NK-92 (cell line): Measurements from ENCODE around the gene IPO11.
"Not testable (repeated sequence)": the region's sequence is repeated elsewhere in the genome, so short reads cannot be mapped to it uniquely, and the experiment has no call there.

Experiments used
- DNase-seq: peaks from one replicate; lab custom pipeline; 2025; ENCODE audit not compliant: unreplicated experiment; lab: John Stamatoyannopoulos, UW

IPO11 gene

DNA sequence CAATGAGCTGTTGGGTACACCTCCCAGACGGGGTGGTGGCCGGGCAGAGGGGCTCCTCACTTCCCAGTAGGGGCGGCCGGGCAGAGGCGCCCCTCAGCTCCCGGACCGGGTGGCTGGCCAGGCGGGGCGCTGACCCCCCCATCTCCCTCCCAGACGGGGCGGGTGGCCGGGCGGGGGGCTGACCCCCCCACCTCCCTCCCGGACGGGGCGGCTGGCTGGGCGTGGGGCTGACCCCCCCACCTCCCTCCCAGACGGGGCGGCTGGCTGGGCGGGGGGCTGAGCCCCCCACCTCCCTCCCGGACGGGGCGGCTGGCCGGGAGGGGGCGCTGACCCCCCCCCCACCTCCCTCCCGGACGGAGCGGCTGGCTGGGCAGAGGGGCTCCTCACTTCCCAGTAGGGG is 100.5 kb downstream of the IPO11 start:
- DNase-seq: not testable (repeated sequence)

DNA sequence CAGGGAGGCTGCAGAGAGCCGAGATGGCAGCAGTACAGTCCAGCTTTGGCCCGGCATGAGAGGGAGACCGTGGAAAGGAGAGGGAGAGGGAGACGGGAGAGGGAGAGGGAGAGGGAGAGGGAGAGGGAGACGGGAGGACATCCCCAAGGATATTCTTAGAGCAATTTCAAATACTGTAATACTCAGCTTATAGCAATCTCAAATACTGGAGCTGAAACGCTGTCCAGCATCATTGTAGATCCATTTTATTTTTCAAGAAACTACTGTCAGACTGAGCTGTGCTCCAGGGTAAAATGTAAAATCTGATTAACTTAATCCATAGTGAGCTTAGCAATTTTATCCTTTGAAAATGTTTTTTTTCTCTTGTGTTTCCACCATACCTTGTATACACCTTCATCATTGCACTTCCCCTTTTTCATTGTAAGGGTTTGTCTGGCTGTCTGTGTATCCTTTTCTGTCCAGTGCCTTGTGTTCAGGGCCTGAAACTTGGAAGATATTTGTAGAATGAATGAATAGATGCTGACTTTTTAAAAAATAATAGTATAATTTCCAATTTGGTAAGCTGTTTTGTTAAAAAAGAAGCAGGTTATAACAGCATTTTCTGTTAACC is 102.1 kb downstream of the IPO11 start:
- no peak for DNase-seq

DNA sequence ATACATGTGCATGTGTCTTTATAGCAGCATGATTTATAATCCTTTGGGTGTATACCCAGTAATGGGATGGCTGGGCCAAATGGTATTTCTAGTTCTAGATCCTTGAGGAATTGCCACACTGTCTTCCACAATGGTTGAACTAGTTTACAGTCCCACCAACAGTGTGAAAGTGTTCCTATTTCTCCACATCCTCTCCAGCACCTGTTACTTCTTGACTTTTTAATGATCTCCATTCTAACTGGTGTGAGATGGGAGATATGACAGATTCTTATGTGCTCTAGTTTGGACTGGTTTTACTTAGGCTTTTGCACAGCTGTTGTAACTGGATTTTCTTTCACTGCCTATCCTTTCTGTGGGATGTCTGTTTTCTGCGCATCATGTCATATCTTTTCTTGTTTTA is 108.2 kb downstream of the IPO11 start:
- not testable (repeated sequence) for DNase-seq

DNA sequence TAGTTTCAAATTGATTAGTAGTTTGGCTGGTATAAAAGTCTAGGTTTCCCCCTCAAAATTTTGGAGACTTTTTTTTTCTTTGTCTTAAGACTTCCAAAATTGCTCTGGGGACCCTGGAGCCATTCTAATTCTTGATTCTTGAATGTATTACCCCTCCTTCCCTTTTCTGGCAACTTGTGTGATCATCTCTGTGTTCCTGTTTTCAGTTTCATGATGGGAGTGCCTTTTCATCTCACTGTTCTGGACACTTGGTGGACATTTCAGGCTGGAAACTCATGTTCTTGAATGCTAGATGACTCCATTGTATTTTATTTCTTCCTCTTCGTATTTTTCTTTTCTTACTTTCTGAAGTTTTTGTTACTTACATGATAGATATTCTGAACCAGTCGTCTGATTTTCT is 108.8 kb downstream of the IPO11 start:
- DNase-seq: no peak

DNA sequence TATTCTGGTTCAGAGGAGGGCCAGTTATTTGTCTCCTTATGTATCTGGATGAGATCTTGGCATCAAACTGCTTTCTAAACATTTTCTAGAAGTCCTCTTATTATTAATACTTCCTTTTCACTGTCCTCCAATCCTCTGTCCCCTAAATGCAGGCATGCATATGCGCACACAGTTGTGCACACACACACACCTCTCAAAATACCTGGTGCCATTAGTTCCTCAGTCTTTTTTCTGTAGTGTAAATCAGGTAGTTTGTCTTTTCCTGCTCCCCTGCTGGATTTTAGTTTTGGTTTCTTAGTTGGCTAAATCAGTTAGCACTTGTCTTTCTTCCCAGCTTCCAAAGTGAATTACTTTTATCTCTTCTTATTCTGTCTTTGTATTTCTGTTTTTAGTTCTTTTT is 110.2 kb downstream of the IPO11 start:
- no peak for DNase-seq

DNA sequence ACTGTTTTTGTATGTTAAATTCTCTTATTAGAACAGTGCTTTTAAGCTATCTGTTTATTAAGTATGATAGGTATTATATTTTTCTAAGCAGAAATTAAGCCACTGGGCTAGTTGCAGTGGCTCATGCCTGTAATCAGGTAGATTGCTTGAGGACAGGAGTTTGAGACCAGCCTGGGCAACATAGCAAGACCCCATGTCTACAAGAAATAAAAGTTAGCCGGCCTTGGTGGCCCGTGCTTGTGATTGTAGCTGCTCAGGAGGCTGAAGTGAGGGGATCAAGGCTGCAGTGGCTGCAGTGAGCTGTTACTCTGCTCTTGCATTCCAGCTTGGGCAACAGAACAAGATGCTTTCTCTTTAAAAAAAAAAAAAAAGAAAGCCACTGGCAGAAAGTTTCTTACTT is 121.0 kb downstream of the IPO11 start:
- no peak for DNase-seq

DNA sequence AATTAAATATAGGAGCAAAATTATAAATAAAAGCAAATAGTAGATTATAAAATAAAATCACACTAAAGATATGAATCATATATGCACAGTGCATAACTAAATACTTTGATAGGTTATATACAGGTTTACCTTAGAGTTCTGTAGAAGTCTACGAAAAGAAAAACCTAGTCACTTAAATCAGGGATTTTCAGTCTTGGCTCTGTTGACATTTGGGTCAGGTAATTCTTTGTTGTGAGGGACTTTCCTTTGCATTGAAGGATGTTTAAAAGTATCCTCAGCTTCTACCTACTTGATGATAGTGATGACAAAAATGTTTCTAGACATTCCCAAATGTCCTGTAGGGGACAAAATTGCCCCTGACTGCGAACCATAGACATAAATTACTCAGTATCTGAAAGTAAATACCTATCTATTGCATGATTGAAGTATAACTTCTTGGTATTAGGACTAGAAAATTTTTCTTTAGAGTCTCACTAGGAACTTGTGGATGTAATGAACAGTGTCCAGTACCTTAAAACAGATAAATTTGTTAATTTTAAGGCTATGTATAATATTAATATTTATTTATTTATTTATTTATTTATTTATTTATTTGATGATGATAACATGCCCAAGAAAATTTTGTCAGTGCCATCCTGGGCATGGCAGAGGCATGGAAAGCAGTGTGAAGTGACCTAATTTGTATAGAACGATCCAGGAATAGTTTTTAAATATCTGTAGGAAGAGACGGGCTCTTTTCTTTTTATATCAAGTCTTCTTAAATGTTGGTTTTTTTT is 122.1 kb downstream of the IPO11 start:
- DNase-seq: no peak

DNA sequence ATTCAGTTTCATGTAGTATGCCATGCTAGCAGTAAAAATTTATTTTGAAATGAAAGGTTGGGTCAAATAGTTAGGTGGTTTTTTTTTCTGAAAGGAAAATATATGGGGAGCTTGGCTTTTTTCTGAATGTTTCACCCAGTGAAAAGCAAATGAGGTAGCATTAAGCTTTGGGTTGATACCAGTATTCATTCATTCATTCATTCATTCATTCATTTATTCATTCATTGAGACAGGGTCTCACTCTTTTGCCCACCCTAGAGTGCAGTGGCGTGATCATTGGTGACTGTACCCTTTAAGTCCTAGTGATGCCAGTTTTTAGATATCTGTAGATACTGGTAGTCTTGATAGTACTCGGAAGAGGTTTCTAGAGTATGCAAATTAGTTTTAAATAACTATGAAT is 123.7 kb downstream of the IPO11 start:
- no peak for DNase-seq

DNA sequence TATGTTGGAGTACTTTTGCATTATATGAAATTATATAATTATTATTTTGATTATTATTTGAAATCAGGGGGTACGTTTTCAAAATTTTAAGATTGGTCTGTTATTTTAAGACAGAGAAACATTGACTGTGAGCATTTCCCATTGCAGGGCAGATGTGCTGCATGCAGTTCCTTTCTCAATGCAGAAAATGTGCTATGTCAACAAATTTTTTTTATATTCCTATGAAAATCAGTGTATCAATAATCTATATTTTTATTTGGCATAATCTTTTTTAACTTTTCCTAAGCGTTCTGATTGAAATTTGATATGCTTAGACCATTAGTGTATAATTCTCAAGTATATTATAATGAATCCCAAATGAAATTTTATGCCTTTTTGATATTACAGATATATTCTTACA is 124.2 kb downstream of the IPO11 start:
- DNase-seq: no peak

DNA sequence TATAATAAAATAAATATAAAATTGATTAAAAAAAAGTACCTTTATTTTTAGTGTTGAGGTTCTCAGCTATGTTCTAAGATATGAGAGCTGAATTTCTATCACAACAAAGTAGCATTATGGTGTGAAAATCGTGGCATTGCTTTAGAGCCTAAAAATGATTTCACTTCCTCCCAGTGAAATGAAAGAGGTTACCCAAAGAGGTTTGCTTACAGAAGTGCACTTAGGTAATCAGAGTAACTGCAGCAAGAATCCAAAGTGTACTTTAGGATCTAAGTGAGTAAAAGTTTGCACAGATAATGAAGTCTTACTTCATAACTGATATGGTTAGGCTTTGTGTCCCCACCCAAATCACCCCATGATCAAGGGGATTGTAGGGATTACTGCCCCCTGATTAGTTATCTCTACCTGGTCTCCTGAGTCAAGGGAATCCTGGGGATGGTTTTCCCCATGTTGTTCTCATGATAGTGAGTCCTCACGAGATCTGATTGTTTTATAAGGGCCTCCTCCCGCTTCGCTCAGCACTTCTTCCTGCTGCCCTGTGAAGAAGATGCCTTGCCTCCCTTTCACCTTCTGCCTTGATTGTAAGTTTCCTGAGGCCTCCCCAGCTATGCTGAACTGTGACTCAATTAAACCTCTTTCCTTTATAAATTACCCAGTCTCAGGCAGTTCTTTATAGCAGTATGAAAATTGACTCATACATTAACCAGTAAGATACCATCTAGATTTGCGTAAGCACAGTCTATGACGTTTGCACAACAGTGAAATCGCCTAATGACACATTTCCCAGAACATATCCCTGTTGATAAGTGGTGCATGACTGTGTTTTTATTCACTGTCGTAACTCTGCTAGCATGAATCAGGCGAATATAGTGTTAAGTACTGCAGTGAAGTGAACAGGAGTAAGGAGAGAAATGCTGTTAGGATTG is 125.7 kb downstream of the IPO11 start:
- no peak for DNase-seq

DNA sequence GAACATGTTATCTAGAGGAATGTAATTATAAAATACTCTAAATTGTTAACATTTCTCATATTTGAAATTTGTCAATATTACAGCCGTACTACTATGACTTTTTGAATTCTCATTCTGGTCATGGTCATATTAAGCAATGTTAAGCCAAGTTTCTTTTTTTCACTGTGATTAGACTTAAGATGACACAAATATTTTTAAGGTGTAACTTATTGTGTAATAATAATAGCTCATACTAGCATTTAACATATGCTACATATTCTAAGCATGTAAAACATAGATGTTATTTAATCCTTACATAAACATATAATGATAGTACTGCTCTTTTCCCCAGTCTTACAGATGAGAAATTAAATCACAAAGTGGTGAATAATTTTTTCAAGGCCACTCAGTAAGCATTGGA is 130.2 kb downstream of the IPO11 start:
- DNase-seq: no peak

DNA sequence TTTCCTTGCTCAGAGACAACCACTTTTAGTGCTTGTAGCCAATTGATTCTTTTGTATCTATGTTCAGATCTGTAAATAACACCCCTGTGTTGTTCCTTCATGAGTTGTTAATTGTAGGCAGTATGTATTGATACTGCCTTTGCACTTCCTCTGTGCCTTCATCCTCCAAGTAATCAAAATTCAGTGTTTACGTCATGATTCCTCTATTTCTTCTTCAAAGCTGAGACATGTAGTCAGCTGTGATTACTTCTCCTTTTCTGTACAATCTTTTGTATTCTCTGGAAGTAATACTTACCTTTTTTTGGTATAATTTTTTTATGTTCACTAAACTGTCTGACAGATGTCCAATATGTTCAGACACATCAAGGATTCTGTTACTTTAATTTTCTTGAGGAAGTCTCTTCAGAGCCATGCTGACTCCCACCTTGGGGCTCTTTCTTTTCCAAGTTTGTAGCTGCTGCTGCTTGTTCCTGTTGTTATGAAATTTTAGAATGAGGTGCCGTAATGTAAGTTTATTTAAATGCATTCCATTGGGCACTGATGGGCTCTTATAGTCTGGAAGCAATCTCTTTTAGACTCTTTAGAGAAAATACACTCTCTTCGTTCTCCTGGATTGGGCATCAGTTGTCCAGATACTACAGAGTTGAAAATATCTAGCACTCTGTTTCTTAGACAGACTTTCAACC is 135.5 kb downstream of the IPO11 start:
- no peak for DNase-seq

DNA sequence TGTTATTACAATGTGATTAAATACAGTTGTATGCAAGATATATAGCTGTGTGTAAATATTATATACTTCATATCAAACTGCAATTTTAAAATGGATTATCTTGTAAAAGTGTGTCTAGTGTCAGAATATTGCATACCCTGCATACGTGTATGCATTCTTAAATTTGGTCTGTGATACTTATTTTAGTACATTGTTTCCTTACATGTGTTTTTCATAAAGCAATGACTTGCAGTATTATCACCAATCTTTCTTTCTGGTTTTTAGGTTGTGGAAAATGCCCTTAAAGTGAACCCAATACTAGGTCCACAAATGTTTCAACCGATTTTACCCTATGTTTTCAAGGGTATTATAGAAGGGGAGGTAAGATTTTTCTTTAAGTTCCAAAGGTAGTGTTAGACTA is 137.5 kb downstream of the IPO11 start:
- DNase-seq: no peak

DNA sequence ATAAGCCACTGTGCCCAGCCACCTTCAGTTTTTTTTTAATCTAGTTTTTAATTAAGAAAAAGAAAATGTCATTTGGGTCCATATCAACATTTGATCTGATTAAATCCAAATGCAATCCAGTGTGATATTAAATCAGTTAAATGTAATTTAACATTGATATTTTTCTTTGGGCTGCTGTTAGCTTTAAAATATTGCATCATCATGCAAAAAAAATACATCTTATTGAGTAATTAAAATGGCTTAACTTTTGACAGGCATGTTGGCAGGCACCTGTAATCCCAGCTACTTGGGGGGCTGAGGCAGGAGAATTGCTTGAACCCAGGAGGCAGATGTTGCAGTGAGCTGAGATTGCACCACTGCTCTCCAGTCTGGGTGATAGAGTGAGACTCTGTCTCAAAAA is 143.4 kb downstream of the IPO11 start:
- no peak for DNase-seq

DNA sequence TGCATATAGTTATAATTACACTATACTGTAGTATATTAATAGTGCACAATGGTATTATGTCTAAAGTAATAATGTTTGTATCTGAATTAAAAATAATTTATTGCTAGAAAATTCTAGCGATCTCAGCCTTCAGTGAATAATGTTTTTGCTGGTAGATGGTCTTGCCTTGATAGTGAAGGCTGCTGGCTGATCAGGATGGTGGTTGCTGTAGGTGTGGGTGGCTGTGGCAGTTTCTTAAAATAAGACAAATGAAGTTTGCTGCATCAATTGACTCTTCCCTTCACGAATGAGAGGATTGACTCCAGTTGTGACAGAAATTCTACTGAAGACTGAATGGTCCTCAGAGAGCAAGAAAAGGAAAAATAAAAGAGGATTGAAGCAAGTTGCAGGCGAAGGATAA is 146.4 kb downstream of the IPO11 start:
- no peak for DNase-seq

DNA sequence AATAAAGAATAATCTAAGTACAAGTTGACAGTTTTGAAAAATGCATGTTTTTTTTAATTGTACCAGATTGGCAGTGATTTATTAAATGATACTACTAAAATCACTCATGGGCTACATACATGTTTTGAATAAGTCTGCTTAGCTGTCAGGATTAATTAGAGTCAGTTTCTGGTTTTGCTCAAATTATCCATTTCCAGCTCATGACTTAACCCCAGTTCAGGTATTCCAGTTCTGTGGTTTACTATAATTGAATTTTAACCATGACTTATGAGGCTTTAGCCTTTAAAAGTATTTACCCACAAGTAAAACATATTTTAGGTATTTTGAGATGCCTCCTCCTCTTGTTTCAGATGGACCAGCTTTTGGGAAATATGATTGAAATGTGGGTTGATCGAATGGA is 148.2 kb downstream of the IPO11 start:
- no peak for DNase-seq

DNA sequence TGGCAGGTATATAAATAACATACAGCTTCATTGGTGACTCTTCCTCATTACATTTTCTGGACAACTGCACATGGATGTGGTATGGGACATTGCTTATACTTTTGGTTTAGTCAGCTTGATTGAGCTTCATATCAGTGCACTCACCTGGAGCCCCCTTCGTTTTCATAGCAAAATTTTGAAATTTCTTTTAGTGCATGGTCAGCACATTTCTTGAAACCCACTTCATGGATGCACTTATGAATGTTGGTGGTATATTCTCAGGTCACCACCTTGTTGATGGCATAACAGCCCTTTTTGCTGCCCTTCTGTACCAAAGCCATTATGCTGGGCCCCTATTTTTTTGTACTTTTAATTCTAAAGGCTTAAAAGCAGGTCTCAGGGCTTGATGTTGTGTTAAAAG is 149.3 kb downstream of the IPO11 start:
- no peak for DNase-seq

DNA sequence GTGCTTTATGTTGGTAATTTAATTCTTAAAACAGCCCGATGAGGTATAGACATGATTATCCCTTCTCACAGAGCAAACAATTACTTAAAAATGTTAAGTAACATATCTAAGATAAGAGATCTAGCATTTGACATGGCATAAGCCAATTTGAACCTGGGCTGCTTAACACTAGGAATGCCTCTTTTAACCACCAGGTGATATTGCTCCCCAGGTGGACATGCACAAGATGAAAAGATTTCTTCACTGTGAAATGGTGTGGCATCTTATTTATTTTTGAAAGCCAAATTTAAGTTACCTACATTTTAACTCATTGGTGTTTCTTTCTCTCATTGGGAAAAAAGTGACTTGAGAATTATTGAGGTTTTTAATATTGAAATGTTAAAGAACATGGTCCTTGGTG is 150.3 kb downstream of the IPO11 start:
- no peak for DNase-seq

DNA sequence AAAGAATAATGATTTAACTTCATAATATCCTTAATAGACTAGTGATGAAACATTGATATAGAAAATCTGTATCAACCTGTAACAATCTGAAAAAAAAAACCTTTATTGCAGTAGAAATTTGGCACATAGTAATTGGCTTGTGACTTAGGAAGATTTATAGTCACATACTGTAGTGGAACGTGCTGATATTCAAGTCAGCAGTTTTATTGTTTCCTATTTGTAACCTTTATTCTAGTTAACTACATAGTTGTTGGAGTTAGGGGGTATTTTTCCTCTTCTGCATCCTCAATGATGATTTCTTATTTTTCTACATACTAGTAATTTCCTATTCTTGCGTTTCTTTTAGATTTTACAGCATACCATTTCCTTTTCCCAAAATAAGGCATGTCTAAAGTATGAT is 151.5 kb downstream of the IPO11 start:
- DNase-seq: no peak

DNA sequence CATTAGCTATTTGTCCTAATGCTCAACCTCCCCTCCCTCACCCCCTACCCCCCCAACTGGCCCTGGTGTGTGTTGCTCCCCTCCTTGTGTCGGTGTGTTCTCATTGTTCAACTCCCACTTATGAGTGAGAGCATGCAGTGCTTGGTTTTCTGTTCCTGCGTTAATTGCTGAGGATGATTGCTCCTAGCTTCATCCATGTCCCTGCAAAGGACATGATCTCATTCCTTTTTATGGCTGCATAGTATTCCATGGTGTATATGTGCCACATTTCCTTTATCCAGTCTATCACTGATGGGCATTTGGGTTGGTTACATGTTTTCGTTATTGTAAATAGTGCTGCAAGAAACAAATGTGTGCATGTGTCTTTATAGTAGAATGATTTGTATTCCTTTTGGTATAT is 153.2 kb downstream of the IPO11 start:
- DNase-seq: not testable (repeated sequence)

DNA sequence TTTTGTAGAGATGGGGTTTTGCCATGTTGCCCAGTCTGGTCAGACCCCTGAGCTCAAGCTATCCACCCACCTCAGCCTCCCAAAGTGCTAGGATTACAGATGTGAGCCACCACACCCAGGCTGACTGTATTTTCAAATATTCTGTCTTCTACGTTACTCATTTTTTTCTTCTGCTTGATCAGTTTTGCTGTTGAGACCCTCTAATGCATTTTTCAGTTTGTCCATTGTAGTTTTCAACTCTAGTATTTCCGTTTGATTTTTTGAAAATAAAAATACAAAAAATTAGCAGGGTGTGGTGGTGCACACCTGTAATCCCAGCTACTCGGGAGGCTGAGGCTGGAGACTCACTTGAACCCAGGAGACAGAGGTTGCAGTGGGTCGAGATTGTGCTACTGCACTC is 155.6 kb downstream of the IPO11 start:
- DNase-seq: no peak
